Measurements from ENCODE around the gene OR4N5. TPM values are rescaled to one million over a fixed set of nuclear protein-coding genes. Genes with fewer than 3 reads are reported as not detected.

The OR4N5 gene
- total RNA-seq, 1 experiment from 2014 or later: not detected

- DNase-seq: no peak
- H3K4me1 ChIP-seq (ENCODE audit: low read length): no peaks in the 10 kb centered on the region
- no peaks in the 10 kb centered on the region for H3K9me2 ChIP-seq (replicated peaks; ENCODE audit: insufficient read depth, low read length)
- no peak overlapping the region for H3K4me2 ChIP-seq (ENCODE audit: low read depth, low read length, poor library complexity, severe bottlenecking)
- H3K4me3 ChIP-seq (ENCODE audit: low read length): no peak overlapping the region
- H2AFZ ChIP-seq (ENCODE audit: low read length): no peak overlapping the region
- H3K9ac ChIP-seq (ENCODE audit: low read length): no peak overlapping the region
- H3K79me2 ChIP-seq (ENCODE audit: low read length): no peaks in the 10 kb centered on the region
- no peak overlapping the region for H3K27ac ChIP-seq (ENCODE audit: low read length)
- no peaks in the 10 kb centered on the region for H3K9me3 ChIP-seq (ENCODE audit: low read length)
- no peaks in the 10 kb centered on the region for H4K20me1 ChIP-seq (ENCODE audit: insufficient read depth, low read depth, low read length)
- no peaks in the 10 kb centered on the region for H3K27me3 ChIP-seq (ENCODE audit: low read length)
- H3K36me3 ChIP-seq (ENCODE audit: insufficient read depth, low read length): no peaks in the 10 kb centered on the region
These were observed 41.3 kb downstream of the OR4N5 start for GRCh38 chr14:20179880-20180279.

GRCh38 chr14:20180486-20180885, 41.9 kb downstream of the OR4N5 start:
- Histone ChIP-seq H3K4me3 (ENCODE audit: low read length) (no peak overlapping the region), H3K27me3 (ENCODE audit: low read length) (no peaks in the 10 kb centered on the region), H3K27ac (ENCODE audit: low read length) (no peak overlapping the region)

GRCh38 chr14:20184181-20184580, 45.6 kb downstream of the OR4N5 start:
- DNase-seq: no peak
- 0 out of 2 replicates have a peak, but pooled peaks cover 4% of the 10 kb centered on the region for H3K9me2 ChIP-seq (replicated peaks; ENCODE audit: insufficient read depth, low read length)
- H4K20me1 ChIP-seq (ENCODE audit: insufficient read depth, low read depth, low read length): no peaks in the 10 kb centered on the region
- H3K27me3 ChIP-seq (ENCODE audit: low read length): no peaks in the 10 kb centered on the region
- no peak overlapping the region for H2AFZ ChIP-seq (ENCODE audit: low read length)
- H3K4me1 ChIP-seq (ENCODE audit: low read length): no peaks in the 10 kb centered on the region
- no peak overlapping the region for H3K27ac ChIP-seq (ENCODE audit: low read length)
- H3K79me2 ChIP-seq (ENCODE audit: low read length): no peaks in the 10 kb centered on the region
- no peaks in the 10 kb centered on the region for H3K9me3 ChIP-seq (ENCODE audit: low read length)
- H3K4me3 ChIP-seq (ENCODE audit: low read length): no peak overlapping the region
- no peak overlapping the region for H3K9ac ChIP-seq (ENCODE audit: low read length)
- no peak overlapping the region for H3K4me2 ChIP-seq (ENCODE audit: low read depth, low read length, poor library complexity, severe bottlenecking)
- no peaks in the 10 kb centered on the region for H3K36me3 ChIP-seq (ENCODE audit: insufficient read depth, low read length)

More at GRCh38 chr14:20180486-20180885, 41.9 kb downstream of the OR4N5 start:
- Histone ChIP-seq H3K4me2 (ENCODE audit: low read depth, low read length, poor library complexity, severe bottlenecking) (no peak overlapping the region), H3K4me1 (ENCODE audit: low read length) (no peaks in the 10 kb centered on the region), H3K9me2 (replicated peaks; ENCODE audit: insufficient read depth, low read length) (no peaks in the 10 kb centered on the region), H3K9ac (ENCODE audit: low read length) (no peak overlapping the region), H2AFZ (ENCODE audit: low read length) (no peak overlapping the region), H3K36me3 (ENCODE audit: insufficient read depth, low read length) (no peaks in the 10 kb centered on the region), H4K20me1 (ENCODE audit: insufficient read depth, low read depth, low read length) (no peaks in the 10 kb centered on the region), H3K79me2 (ENCODE audit: low read length) (no peaks in the 10 kb centered on the region), H3K9me3 (ENCODE audit: low read length) (no peaks in the 10 kb centered on the region)
- DNase-seq: no peak

GRCh38 chr14:20190596-20190995, 52.0 kb downstream of the OR4N5 start, which contains the start of gene OR11G2:
OR11G2 (plus strand) TSS chr14:20190896; CDS start chr14:20197438, 6,542 bp downstream.
- Histone ChIP-seq H3K27ac (ENCODE audit: low read length) (no peak within 1 kb of the TSS), H3K9me3 (ENCODE audit: low read length) (no peaks in the 10 kb centered on the region), H3K4me1 (ENCODE audit: low read length) (no peaks in the 10 kb centered on the region), H3K36me3 (ENCODE audit: insufficient read depth, low read length) (no peaks in the 10 kb centered on the region), H3K79me2 (ENCODE audit: low read length) (no peaks in the 10 kb centered on the region), H3K9me2 (replicated peaks; ENCODE audit: insufficient read depth, low read length) (0 out of 2 replicates have a peak, but pooled peaks cover 4% of the 10 kb centered on the region), H3K9ac (ENCODE audit: low read length) (no peak within 1 kb of the TSS), H3K27me3 (ENCODE audit: low read length) (no peaks in the 10 kb centered on the region), H3K4me3 (ENCODE audit: low read length) (no peak within 1 kb of the TSS), H4K20me1 (ENCODE audit: insufficient read depth, low read depth, low read length) (no peaks in the 10 kb centered on the region), H3K4me2 (ENCODE audit: low read depth, low read length, poor library complexity, severe bottlenecking) (no peak within 1 kb of the TSS), H2AFZ (ENCODE audit: low read length) (no peak within 1 kb of the TSS)
- no peak for DNase-seq

DNA sequence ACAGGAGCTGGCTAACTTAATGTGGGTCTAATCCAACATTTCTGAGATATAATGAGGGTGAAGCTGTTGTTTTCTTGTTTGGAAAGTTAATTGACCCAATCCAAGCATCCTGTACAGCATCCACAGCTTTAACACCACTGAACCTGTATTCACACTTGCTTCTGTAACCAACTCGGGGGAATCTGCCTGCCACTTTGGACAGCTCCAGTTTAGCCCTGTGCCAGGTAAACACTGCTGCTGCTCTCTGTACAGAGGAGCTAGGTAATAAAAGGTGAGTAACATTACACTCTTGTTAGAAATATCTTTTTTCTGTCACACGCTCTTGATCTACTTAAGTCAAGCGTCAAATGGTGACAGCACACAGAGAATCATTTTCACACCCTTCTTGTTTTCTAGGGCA, 52.8 kb downstream of the OR4N5 start:
- H3K27me3 ChIP-seq (ENCODE audit: low read length): no peaks in the 10 kb centered on the region
- no peaks in the 10 kb centered on the region for H3K79me2 ChIP-seq (ENCODE audit: low read length)
- H2AFZ ChIP-seq (ENCODE audit: low read length): no peak overlapping the region
- H3K9me2 ChIP-seq (replicated peaks; ENCODE audit: insufficient read depth, low read length): no peaks in the 10 kb centered on the region
- no peaks in the 10 kb centered on the region for H3K9me3 ChIP-seq (ENCODE audit: low read length)
- H3K27ac ChIP-seq (ENCODE audit: low read length): no peak overlapping the region
- H3K4me1 ChIP-seq (ENCODE audit: low read length): peaks cover 3% of the 10 kb centered on the region; the same call in 1 of the 2 replicates
- no peak for DNase-seq
- no peak overlapping the region for H3K4me2 ChIP-seq (ENCODE audit: low read depth, low read length, poor library complexity, severe bottlenecking)
- H3K4me3 ChIP-seq (ENCODE audit: low read length): no peak overlapping the region
- no peak overlapping the region for H3K9ac ChIP-seq (ENCODE audit: low read length)
- H4K20me1 ChIP-seq (ENCODE audit: insufficient read depth, low read depth, low read length): no peaks in the 10 kb centered on the region
- no peaks in the 10 kb centered on the region for H3K36me3 ChIP-seq (ENCODE audit: insufficient read depth, low read length)

GRCh38 chr14:20194101-20194500, 55.5 kb downstream of the OR4N5 start:
- Histone ChIP-seq H3K36me3 (ENCODE audit: insufficient read depth, low read length) (no peaks in the 10 kb centered on the region), H3K27ac (ENCODE audit: low read length) (no peak overlapping the region), H3K4me1 (ENCODE audit: low read length) (peaks cover 3% of the 10 kb centered on the region; the same call in 1 of the 2 replicates), H3K27me3 (ENCODE audit: low read length) (no peaks in the 10 kb centered on the region), H3K4me3 (ENCODE audit: low read length) (no peak overlapping the region), H3K4me2 (ENCODE audit: low read depth, low read length, poor library complexity, severe bottlenecking) (no peak overlapping the region), H3K79me2 (ENCODE audit: low read length) (no peaks in the 10 kb centered on the region), H2AFZ (ENCODE audit: low read length) (no peak overlapping the region), H3K9me3 (ENCODE audit: low read length) (no peaks in the 10 kb centered on the region), H4K20me1 (ENCODE audit: insufficient read depth, low read depth, low read length) (no peaks in the 10 kb centered on the region), H3K9ac (ENCODE audit: low read length) (no peak overlapping the region), H3K9me2 (replicated peaks; ENCODE audit: insufficient read depth, low read length) (no peaks in the 10 kb centered on the region)
- DNase-seq: no peak

Small RNA genes within 50 kb of the gene (small RNA-seq; reads per million reads assigned to genes)
- gene GTF2IP22 (not detected), gene RNA5SP380 (not detected)

Other genes starting within 250 kb of the OR4N5 start
- gene OR4K5, start 218.2 kb upstream of the OR4N5 start, total RNA-seq (2014; rRNA removed; shearing (Covaris generic); ENCODE audit: low replicate concordance): not detected in 2 replicates
- not detected in 2 replicates for gene OR4K1, start 207.9 kb upstream of the OR4N5 start, total RNA-seq (2014; rRNA removed; shearing (Covaris generic); ENCODE audit: low replicate concordance)
- gene OR4K15, start 163.2 kb upstream of the OR4N5 start, total RNA-seq (2014; rRNA removed; shearing (Covaris generic); ENCODE audit: low replicate concordance): not detected in 2 replicates
- gene OR4Q2, start 136.7 kb upstream of the OR4N5 start, total RNA-seq (2014; rRNA removed; shearing (Covaris generic); ENCODE audit: low replicate concordance): not detected in 2 replicates
- gene OR4K14, start 119.5 kb upstream of the OR4N5 start, total RNA-seq (2014; rRNA removed; shearing (Covaris generic); ENCODE audit: low replicate concordance): not detected in 2 replicates
- not detected in 2 replicates for gene OR4K13, start 102.8 kb upstream of the OR4N5 start, total RNA-seq (2014; rRNA removed; shearing (Covaris generic); ENCODE audit: low replicate concordance)
- gene OR4L1, start 78.8 kb upstream of the OR4N5 start, total RNA-seq (2014; rRNA removed; shearing (Covaris generic); ENCODE audit: low replicate concordance): not detected in 2 replicates
- not detected in 2 replicates for gene OR4K17, start 28.1 kb upstream of the OR4N5 start, total RNA-seq (2014; rRNA removed; shearing (Covaris generic); ENCODE audit: low replicate concordance)
- not detected in 2 replicates for gene OR11G2, start 52.1 kb downstream of the OR4N5 start, total RNA-seq (2014; rRNA removed; shearing (Covaris generic); ENCODE audit: low replicate concordance)
- gene OR11H6, start 84.9 kb downstream of the OR4N5 start, total RNA-seq (2014; rRNA removed; shearing (Covaris generic); ENCODE audit: low replicate concordance): not detected in 2 replicates
- not detected in 2 replicates for gene OR11H7, start 90.2 kb downstream of the OR4N5 start, total RNA-seq (2014; rRNA removed; shearing (Covaris generic); ENCODE audit: low replicate concordance)
- not detected in 2 replicates for gene OR11H4, start 100.5 kb downstream of the OR4N5 start, total RNA-seq (2014; rRNA removed; shearing (Covaris generic); ENCODE audit: low replicate concordance)
- gene TTC5, start 167.1 kb downstream of the OR4N5 start, total RNA-seq (2014; rRNA removed; shearing (Covaris generic); ENCODE audit: low replicate concordance): 24.6 and 28.0 TPM in 2 replicates
- gene CCNB1IP1, start 194.5 kb downstream of the OR4N5 start, total RNA-seq (2014; rRNA removed; shearing (Covaris generic); ENCODE audit: low replicate concordance): 103 and 127 TPM in 2 replicates
- gene PARP2, start 204.8 kb downstream of the OR4N5 start, total RNA-seq (2014; rRNA removed; shearing (Covaris generic); ENCODE audit: low replicate concordance): 25.0 and 33.4 TPM in 2 replicates

Measured in Karpas-422 (cell line).